Activated CD8-positive, alpha-beta memory T cell treated with anti-CD3 and anti-CD28 coated beads, Interleukin-2, amount 50 U/mL, for 1 hour (primary cell): ENCODE data around the gene SEC16B.

Experiments
- DNase-seq: peaks from one replicate; pipeline ENCODE4 v3.0.0-alpha.2; 2020; ENCODE audit errors: extremely low read depth

SEC16B gene

DNA sequence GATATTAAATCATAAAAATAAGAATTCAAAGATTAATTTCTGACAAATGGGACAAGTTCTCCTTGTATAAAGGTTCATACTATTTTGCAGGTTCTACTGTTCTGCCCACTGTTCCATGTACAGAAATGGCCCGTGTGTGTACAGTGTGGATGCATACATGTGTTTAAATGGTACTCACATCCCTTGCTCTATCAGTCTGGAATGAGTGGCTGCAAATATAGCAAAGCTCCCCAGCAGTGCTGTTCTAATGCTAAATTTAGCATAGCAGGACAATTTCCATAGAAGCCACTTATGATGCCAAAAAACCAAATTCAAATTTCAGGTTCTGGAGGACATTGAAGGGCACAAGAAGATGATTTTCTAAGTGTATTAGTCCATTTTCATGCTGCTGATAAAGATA, 9.4 kb upstream of the SEC16B start:
- no peak for DNase-seq

DNA sequence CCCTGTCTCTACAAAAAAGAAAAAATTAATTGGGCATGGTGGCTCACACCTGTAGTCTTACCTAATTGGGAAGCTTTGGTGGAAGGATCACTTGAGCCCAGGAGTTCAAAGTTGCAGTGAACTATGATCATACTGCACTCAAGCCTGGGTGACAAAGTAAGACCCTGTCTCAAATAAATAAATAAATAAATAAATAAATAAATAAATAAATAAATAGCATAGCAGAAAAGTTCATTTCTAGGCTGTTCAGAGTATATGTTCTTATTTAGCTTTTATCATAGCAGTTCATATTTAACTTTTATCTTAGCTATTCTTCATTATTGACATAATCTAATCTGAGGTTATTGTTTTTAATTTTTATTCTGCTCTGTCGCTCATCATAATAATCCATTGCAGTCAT, 8.7 kb upstream of the SEC16B start:
- DNase-seq = no peak

GRCh38 chr1:177977141-177977540, 7.3 kb upstream of the SEC16B start:
- DNase-seq = no peak

GRCh38 chr1:177976596-177976995, 6.7 kb upstream of the SEC16B start:
- DNase-seq = no peak

DNA sequence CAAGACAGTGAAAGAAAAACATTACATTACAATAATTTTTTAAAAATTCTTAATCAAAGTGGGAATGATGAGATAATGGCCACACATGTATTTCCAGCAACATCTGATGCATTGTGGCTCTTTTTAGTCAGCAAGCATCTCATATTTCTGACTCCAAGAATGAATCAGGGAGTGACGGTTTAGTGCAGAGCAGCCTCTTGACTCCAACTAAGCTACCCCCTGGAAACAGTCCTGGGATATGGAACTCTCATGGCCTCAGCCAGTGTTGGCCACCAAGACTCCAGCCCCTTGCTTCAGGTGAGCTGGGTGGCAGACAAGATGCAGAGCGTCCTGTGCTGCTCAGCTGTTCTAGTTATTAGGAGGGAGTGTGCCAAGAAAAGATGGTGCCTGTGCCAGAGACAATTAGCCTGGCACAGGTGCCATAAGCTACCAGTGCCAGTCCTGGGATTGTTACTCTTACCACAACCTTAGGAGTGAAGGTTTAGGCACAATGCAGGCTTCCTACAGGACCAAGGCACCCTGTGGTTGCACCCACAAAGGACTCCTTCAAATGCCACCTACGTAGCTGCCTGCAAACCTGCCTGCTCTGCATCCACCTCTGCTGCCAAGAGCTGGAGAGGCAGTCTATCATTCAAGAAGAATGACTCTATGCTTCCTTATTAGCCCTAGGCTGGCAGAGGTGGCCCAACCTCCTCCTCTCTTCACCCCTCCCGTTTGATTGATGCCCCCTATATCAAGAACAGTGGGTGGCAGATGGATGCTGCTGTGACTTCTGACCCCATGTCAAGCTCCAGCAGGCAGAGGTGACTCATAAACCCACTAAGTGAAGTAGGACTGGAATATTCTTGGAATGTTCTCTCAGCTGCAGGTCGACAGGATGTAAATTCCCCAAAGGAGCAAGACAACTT, 6.0 kb upstream of the SEC16B start:
- DNase-seq = no peak

DNA sequence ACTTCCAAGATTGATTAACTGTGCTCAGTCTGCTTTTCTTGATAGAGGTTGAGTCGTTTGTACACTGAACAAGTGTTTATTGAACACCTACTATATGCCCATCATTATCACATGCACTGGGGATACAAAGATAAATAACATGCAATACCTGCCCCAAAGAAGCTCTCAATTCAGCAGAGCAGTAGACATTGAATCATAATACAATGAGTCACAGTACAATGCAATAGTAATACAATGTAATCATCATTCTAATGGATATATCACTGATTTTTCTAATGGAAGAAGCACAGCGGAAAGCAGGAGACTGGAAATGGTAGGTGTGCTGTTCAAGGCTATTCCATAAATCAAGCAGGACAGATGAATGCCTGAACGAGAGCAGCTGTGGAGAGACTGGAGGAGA, 3.7 kb upstream of the SEC16B start:
- DNase-seq = no peak

GRCh38 chr1:177969109-177969508, 749 bp downstream of the SEC16B start:
- no peak for DNase-seq

- DNase-seq = no peak
Measured at GRCh38 chr1:177966199-177966598, 3.7 kb downstream of the SEC16B start.

- no peak for DNase-seq
Measured at GRCh38 chr1:177965293-177965692, 4.6 kb downstream of the SEC16B start.

GRCh38 chr1:177964336-177964735, 5.5 kb downstream of the SEC16B start:
- no peak for DNase-seq

DNA sequence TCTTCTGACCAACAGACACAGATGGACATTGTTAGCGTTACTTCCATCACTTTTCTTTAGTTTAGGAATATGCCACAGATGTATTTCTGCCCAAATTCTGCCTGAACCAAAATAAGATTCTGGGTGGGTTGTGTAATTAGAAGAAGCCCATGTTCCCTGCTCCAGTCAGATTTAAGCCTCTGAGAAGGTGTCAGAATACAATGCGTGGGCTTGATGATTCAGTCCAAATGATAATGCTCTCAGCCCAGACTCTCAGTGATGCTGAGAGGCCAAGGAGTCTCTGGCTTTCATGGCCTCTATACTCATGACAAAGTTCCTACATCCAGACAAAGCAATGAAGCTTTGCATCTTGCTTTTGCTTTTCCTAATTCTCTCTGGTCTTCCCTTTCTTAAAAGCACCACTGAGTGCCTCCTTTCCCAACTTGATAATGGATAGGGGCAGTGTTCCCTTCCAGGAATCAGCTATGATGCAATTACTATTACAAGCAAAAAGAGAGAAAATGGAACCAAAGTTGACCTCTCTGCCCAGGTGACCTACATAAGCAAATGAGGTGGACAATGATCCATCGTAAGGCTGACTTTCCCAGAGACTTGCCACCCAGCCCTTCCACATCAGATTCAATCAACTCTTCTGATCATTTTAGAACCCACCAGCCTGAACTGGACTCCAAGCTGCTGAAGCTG, 8.8 kb downstream of the SEC16B start:
- no peak for DNase-seq

- no peak for DNase-seq
Measured at GRCh38 chr1:177959811-177960515, 9.9 kb downstream of the SEC16B start.

GRCh38 chr1:177958092-177958491, 11.8 kb downstream of the SEC16B start:
- no peak for DNase-seq

DNA sequence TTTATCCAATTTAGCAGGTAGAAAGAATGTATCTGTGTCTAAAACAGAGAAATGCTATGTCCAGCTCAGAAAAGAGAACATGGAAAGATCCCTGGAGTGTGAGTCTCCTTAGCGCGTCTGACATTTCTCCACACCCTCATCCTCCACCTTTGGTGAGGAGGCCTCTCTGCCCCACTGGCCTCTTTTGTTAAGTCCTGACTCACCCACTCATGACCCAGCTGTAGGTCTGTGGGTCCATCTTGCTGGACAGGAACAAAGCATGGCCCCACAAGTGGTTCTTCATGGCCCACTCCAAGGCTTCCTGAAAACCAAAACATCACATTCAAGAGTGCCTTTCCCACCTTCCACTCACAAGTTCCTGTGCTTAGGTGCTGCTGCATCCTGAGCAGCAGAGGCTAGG, 15.8 kb downstream of the SEC16B start:
- DNase-seq = no peak

DNA sequence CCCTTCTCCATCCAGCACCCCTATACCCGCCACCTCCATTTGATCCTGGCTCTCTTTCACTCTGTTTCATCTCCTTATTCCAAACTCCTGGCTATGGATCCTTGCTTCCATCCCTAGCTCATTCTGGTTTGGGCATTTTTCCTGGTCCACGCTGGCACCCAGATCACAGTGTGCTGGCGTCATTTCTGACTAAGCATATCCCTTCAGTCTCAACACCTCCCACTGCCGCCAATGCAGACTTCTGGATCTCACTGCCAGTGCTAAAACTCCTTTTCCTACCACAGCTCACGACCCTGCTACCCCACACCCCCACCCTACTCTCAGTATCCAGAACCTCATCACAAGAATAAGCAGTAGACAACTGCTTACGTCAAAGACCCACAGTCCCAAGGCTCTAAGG, 16.3 kb downstream of the SEC16B start:
- DNase-seq = no peak

- DNase-seq = no peak
Measured at GRCh38 chr1:177952691-177953090, 17.2 kb downstream of the SEC16B start.

GRCh38 chr1:177952249-177952648, 17.6 kb downstream of the SEC16B start:
- DNase-seq = no peak

GRCh38 chr1:177950506-177950905, 19.4 kb downstream of the SEC16B start:
- no peak for DNase-seq

- DNase-seq = no peak
Measured at GRCh38 chr1:177948336-177948972, 21.4 kb downstream of the SEC16B start.

- no peak for DNase-seq
Measured at GRCh38 chr1:177947623-177948022, 22.2 kb downstream of the SEC16B start.

- no peak for DNase-seq
Measured at GRCh38 chr1:177945943-177946650, 23.8 kb downstream of the SEC16B start.
